ENCODE data around the gene TCEANC.

The TCEANC gene

DNA sequence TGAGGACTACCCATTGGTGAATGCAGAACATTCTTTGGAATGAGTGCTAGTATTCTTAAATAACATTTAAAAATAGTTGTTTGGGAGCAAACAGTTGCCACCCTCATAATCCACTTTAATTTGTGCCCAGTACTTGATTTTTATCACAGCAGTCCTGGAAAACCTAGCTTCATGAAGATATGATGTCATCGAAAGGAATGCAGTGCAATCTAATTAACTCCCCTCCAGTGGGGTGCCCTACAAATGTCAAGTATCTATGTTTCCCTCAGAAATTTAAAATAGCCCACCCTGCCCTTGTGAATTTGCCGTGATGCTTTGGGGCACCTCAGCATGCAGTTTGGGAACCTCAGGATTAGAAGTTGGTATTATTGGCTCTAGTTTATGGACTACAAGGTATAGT lies 41.4 kb downstream of the TCEANC start:
- DNase-seq, result no peak

DNA sequence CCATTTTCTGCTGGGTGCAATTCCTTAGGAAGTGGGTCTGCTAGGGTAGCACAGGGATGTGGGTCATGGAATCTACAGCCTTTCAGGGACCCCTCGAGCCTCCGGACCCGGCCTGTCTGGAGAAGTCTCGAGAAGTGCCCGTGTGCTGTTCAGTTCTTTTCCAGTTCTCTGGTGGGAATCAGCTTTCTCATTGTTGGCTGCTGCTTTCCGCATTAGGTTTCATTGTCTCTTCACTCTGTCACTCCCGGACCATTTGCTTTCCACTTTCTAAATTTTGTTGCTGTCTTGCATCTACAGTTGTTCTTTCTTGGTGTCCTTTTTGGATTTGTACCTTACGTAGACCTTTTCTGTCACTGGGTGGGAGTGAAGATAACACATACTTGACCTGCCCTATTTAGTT lies 42.0 kb downstream of the TCEANC start:
- DNase-seq, result no peak

- no peak for DNase-seq
These were observed 42.7 kb downstream of the TCEANC start for GRCh38 chrX:13695601-13696115.

DNA sequence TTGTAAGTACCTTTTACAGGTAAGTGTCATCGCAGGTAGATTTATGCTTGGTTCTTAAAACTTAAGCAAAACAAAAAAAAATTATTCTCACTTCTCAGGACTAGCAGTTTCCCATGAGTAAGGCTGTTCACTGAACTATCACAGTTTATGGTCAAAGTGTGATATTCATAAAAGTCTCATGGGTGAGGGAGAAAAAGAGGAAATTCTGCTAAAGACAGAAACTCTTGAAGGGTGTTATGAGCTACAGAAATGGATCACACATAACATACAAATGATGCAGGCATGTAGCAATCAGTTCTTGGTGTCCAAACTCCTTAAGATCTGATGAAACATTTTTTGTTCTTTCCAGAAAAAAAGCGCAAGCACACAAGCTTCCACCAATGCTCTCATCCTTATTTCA lies 44.5 kb downstream of the TCEANC start:
- no peak for DNase-seq

- DNase-seq, result no peak
These were observed 45.0 kb downstream of the TCEANC start for GRCh38 chrX:13697976-13698375.

- no peak for DNase-seq
These were observed 45.5 kb downstream of the TCEANC start for GRCh38 chrX:13698432-13698831.

- DNase-seq, result no peak
These were observed 46.4 kb downstream of the TCEANC start for GRCh38 chrX:13699183-13699826.

DNA sequence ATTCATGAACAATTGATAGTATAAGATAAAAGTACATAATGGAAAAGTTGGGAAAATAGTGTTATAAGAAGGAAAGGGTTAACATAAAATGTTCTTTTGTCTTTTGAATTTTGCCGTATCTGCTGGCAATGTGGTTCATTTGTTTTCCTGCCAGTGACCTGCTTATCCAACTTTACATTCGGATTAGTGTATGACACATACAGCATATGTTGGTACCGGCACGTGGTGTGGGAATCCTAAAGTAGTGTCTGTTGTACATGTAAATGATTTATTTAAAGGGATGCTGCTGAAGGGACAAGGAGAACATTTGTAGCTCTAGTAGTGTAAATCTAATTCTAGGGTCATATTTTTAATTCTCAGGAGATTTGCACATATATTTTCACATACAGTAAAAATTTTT lies 47.4 kb downstream of the TCEANC start:
- DNase-seq, result no peak

DNA sequence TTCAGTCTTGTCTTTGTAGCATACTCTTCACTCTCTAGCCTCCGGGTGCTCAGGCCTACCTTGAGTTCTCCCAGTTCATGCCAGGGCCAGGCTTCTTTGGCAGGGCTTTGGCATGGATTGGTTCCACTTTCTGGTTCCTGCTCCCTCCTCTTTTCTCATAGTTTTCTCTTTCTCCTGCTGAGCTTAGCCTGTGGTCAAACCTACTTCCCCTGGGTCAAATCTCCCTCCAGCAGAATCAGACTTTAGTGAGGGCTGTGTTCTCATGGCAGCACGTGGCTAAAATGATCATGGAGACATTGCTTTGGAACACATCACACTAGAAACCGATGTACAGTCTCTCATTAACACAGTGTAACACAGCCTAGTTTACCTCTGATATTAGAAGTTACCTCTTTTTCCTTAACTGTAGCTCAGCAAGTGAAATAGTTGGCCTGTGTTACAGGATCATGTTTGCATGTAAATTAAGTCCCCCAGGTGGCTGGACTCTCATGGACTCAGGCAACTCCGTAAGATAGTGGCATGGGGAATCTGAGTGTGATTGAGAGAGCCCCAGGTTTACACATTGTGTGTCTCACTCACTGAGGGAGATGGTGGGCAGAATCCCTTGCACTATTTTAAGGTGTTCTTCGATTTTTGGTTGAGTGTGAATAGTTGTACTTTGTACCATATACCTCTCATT lies 49.3 kb downstream of the TCEANC start:
- DNase-seq, result no peak

DNA sequence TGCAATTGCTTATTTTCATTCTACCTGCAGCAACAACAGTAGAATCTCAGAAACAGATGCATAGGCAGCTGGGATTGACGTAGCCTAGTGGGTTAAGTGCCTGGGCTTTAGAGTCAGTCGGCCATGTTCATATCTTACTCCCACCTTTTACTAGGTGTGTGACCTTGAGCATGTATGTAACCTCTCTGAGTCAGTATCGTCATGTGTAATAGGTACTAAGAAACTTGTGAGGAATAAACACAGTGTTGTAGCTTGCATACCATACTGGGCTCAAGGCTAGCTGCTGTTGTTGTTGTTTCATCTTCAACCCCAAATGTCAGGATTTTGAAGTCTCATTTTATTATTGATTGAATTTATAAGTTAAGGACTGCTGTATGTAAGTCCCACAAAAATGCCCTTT lies 50.2 kb downstream of the TCEANC start:
- DNase-seq, result no peak

DNA sequence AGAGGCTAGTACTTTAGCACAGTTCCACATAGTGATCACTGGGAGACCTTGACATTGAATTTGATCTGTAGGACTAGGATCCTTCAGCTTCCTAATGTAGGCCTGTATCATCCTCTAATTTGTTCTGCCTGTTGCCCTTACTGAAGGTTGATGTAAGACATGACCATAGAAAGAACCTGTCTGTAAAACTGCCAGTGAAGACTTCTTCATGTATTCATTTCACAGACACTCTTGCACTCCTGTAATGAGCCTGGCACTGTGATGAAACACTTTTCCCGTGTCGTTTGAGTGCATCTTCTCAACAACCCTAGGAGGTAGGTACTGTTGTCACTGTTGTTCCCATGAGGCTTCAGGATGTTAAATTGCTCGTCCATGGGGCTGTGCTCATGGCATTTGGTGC lies 50.6 kb downstream of the TCEANC start:
- DNase-seq, result no peak

- no peak for DNase-seq
These were observed 58.2 kb downstream of the TCEANC start for GRCh38 chrX:13711141-13711540.

All from NCI-H1092 treated with DMSO at 0.1 percent for 48 hours (cell line).